Vagina (tissue), 2 donors: Measurements from ENCODE around the gene KLKB1. TPM values are rescaled to one million over a fixed set of nuclear protein-coding genes. Genes with fewer than 3 reads are reported as not detected.
"Not testable (repeated sequence)": the region's sequence is repeated elsewhere in the genome, so short reads cannot be mapped to it uniquely, and the experiment has no call there.

ENCODE experiments used
- DNase-seq, 2 donors: peaks; one replicate each; pipeline ENCODE4 v3.0.0-alpha.2; 2017; ENCODE audit errors: extremely low spot score in 2 of 2
- H3K27ac ChIP-seq: fragments of 200-600 bp; sonication (generic); one replicate; pipeline ENCODE4 v1.5.1; 2019
- H3K27me3 ChIP-seq: fragments of 200-600 bp; sonication (generic); one replicate; pipeline ENCODE4 v1.5.1; 2019
- H3K36me3 ChIP-seq, 2 donors: fragments of 200-600 bp; sonication (generic); one replicate each; pipeline ENCODE4 v1.5.1; 2017 to 2019
- H3K4me1 ChIP-seq: fragments of 200-600 bp; sonication (generic); one replicate; pipeline ENCODE4 v1.5.1; 2019
- H3K4me3 ChIP-seq, 2 donors: fragments of 200-600 bp; sonication (generic); 1 replicate in 1 of 2; 2 replicates in 1 of 2; pipeline ENCODE4 v1.5.1; 2016 to 2019
- H3K9me3 ChIP-seq: fragments of 200-600 bp; sonication (generic); one replicate; pipeline ENCODE4 v1.5.1; 2019
- CTCF ChIP-seq, 3 experiments: fragments of 450-650 bp in 2 of 3; fragments of 200-600 bp in 1 of 3; sonication (generic) in 1 of 3; IDR thresholded peaks; one replicate each; pipeline ENCODE4 v1.5.1; 2017 to 2019; ENCODE audit warnings: antibody characterized with exemption in 3 of 3, mild to moderate bottlenecking in 2 of 3, moderate library complexity in 2 of 3
- POLR2A ChIP-seq, 2 donors: fragments of 450-650 bp; IDR thresholded peaks; one replicate each; pipeline ENCODE4 v1.6.1; 2017; ENCODE audit warnings: antibody characterized with exemption in 2 of 2, mild to moderate bottlenecking in 2 of 2, moderate library complexity in 2 of 2
- POLR2AphosphoS5 ChIP-seq, 2 donors: sonication (generic); formaldehyde crosslinking; IDR thresholded peaks; one replicate each; pipeline ENCODE4 v1.9.0; 2017; ENCODE audit warnings: antibody characterized with exemption in 2 of 2, mild to moderate bottlenecking in 2 of 2, low read depth in 1 of 2; ENCODE audit not compliant: insufficient read depth in 1 of 2
- intact Hi-C: fragments of 100-400 bp; cut with DNase I; formaldehyde crosslinking; loops from one replicate; pipeline ENCODE4 v1.15.1; 2023
- total RNA-seq: library from RNA; depleted of rRNA; stranded (reverse); fragments of >200 nt; gene quantifications from one replicate; pipeline ENCODE4 v1.2.3, GENCODE V29; 2016

Gene KLKB1
- total RNA-seq, 1 donor from 2014 or later, result 0.98 TPM

GRCh38 chr4:186244835-186245234 lies 17.5 kb downstream of the KLKB1 start:
- Histone ChIP-seq H3K27ac (no peak overlapping the region), H3K36me3 (no peaks in the 10 kb centered on the region), H3K27me3 (no peaks in the 10 kb centered on the region), H3K9me3 (no peaks in the 10 kb centered on the region), H3K4me3 (no peak overlapping the region), H3K4me1 (no peaks in the 10 kb centered on the region)
- intact Hi-C loops, result no loop called here
- no peak for DNase-seq
- TF ChIP-seq CTCF (IDR thresholded peaks at IDR 0.05) (no peak), POLR2A (IDR thresholded peaks at IDR 0.05) (no peak), POLR2AphosphoS5 (IDR thresholded peaks at IDR 0.05; ENCODE audit: insufficient read depth in 1 of 2, low read depth in 1 of 2) (no peak)

- H3K36me3 ChIP-seq, H3K27me3 ChIP-seq, H3K4me1 ChIP-seq, DNase-seq, H3K9me3 ChIP-seq, H3K4me3 ChIP-seq, intact Hi-C loops, H3K27ac ChIP-seq: not testable (repeated sequence)
Observed at GRCh38 chr4:186247062-186247752, 19.9 kb downstream of the KLKB1 start.

- no peaks in the 10 kb centered on the region for H3K36me3 ChIP-seq
- no peaks in the 10 kb centered on the region for H3K9me3 ChIP-seq
- no peaks in the 10 kb centered on the region for H3K4me1 ChIP-seq
- DNase-seq, result no peak
- TF ChIP-seq CTCF (IDR thresholded peaks at IDR 0.05), result no peak
- no peak for TF ChIP-seq POLR2AphosphoS5 (IDR thresholded peaks at IDR 0.05; ENCODE audit: insufficient read depth in 1 of 2, low read depth in 1 of 2)
- TF ChIP-seq POLR2A (IDR thresholded peaks at IDR 0.05), result no peak
- no peaks in the 10 kb centered on the region for H3K27me3 ChIP-seq
- H3K4me3 ChIP-seq, result no peak overlapping the region
- intact Hi-C loops, result no loop called here
- H3K27ac ChIP-seq, result no peak overlapping the region
Observed at GRCh38 chr4:186248643-186249042, 21.3 kb downstream of the KLKB1 start.

GRCh38 chr4:186249785-186250754 lies 22.8 kb downstream of the KLKB1 start:
- no peaks in the 10 kb centered on the region for H3K36me3 ChIP-seq
- no peaks in the 10 kb centered on the region for H3K27me3 ChIP-seq
- H3K27ac ChIP-seq, result no peak overlapping the region
- H3K4me1 ChIP-seq, result no peaks in the 10 kb centered on the region
- no peak for DNase-seq
- no peak overlapping the region for H3K4me3 ChIP-seq
- TF ChIP-seq POLR2AphosphoS5 (IDR thresholded peaks at IDR 0.05; ENCODE audit: insufficient read depth in 1 of 2, low read depth in 1 of 2) (no peak), CTCF (IDR thresholded peaks at IDR 0.05) (no peak), POLR2A (IDR thresholded peaks at IDR 0.05) (no peak)
- intact Hi-C loops, result no loop called here
- no peaks in the 10 kb centered on the region for H3K9me3 ChIP-seq

- H3K4me1 ChIP-seq, result no peaks in the 10 kb centered on the region
- no peaks in the 10 kb centered on the region for H3K27me3 ChIP-seq
- H3K9me3 ChIP-seq, result no peaks in the 10 kb centered on the region
- no peak for DNase-seq
- H3K4me3 ChIP-seq, result no peak overlapping the region
- intact Hi-C loops, result no loop called here
- TF ChIP-seq CTCF (IDR thresholded peaks at IDR 0.05) (no peak), POLR2A (IDR thresholded peaks at IDR 0.05) (no peak), POLR2AphosphoS5 (IDR thresholded peaks at IDR 0.05; ENCODE audit: insufficient read depth in 1 of 2, low read depth in 1 of 2) (no peak)
- H3K27ac ChIP-seq, result no peak overlapping the region
- H3K36me3 ChIP-seq, result no peaks in the 10 kb centered on the region
Observed at GRCh38 chr4:186250760-186251159, 23.5 kb downstream of the KLKB1 start.
